Thyroid gland (tissue), 4 donors: ENCODE results near the gene UBE2U.

Experiments used
- CTCF ChIP-seq, 6 experiments: fragments of 200-600 bp in 3 of 6; fragments of 450-650 bp in 3 of 6; sonication (generic) in 3 of 6; IDR thresholded peaks; one replicate each; pipeline ENCODE4 v1.5.1; 2016 to 2019; ENCODE audit warnings: antibody characterized with exemption in 6 of 6, mild to moderate bottlenecking in 2 of 6, inconsistent platforms in 1 of 6, moderate library complexity in 1 of 6
- POLR2A ChIP-seq, 2 donors: fragments of 450-650 bp; IDR thresholded peaks; one replicate each; pipeline ENCODE4 v1.6.1; 2017; ENCODE audit warnings: antibody characterized with exemption in 2 of 2, mild to moderate bottlenecking in 2 of 2, moderate library complexity in 1 of 2

- TF ChIP-seq CTCF (IDR thresholded peaks at IDR 0.05), result no peak
- no peak for TF ChIP-seq POLR2A (IDR thresholded peaks at IDR 0.05)
Observed at GRCh38 chr1:64310760-64311159, 107.3 kb downstream of the UBE2U start.
